GM13976 (cell line): ENCODE measurements around the gene ATAD3B.
A peak's percentile ranks its signal among the peaks of the same experiment; 100 is the strongest.

Experiments
- DNase-seq: peaks from one replicate; pipeline ENCODE4 v3.0.0; 2012; ENCODE audit warnings: low spot score
- CTCF ChIP-seq: IDR thresholded peaks from 2 replicates; pipeline ENCODE4 v1.5.1; 2012; ENCODE audit warnings: borderline replicate concordance, mild to moderate bottlenecking; ENCODE audit not compliant: insufficient read depth; ENCODE audit errors: extremely low read depth, missing control alignments, control extremely low read depth
- in situ Hi-C: fragments of 300-500 bp; cut with MboI; formaldehyde crosslinking; loops from one replicate; pipeline ENCODE4 v1.12.0; 2022; ENCODE audit warnings: low sequenced_read_pairs, mixed read lengths, inconsistent platforms; ENCODE audit not compliant: unreplicated experiment

ATAD3B gene

DNA sequence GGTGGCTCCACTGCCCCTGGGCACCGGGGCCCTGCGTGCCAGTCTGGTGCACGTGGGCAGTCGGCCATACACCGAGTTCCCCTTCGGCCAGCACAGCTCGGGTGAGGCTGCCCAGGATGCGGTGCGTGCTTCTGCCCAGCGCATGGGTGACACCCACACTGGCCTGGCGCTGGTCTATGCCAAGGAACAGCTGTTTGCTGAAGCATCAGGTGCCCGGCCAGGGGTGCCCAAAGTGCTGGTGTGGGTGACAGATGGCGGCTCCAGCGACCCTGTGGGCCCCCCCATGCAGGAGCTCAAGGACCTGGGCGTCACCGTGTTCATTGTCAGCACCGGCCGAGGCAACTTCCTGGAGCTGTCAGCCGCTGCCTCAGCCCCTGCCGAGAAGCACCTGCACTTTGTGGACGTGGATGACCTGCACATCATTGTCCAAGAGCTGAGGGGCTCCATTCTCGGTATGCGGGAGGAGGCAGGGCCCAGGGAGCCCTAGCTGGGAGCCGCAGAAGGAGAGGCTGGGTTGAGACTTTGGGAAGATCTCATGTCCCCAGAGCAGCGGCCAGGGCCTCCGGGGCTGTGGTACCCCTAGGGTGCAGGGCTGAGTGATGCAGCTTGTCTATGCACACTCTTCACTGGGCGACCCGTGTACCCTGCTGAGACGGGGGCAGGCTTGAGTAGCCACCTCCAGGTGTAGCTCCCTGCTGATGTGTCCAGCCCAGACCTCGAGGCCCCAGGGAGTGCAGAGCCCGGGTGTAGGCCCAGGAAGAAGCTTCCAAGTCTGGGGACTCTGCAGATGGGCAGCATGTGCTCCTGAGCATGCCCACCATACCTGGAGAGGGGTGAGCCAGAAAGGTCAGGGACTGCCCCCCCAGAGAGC lies 34.3 kb upstream of the ATAD3B start:
- no peak for TF ChIP-seq CTCF
- DNase-seq = no peak
- in situ Hi-C loops = no loop called here

DNA sequence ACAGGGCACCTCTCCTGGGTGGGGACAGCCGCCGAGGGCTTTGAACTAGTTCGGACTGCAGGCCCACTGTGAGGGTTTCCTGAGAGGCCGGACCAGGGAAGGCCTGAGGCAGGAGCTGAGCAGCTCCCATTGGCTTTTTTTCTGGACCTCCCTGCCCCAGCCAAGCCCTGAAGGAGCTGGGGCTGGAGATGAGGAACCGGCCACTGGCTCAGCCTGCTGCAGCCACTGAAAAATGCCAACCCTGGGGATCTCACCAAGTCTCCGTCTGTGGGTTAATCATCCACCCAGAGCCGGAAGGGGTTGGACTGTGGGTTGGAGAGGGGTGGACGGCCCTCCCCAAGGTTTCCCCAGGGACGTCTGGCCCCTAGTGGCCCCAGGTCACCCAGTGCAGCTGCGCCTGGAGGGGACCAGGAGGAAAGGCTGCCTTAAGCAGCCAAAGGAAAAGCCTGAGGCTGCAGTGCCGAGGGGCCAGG lies 33.6 kb upstream of the ATAD3B start:
- TF ChIP-seq CTCF = no peak
- in situ Hi-C loops = no loop called here
- DNase-seq = no peak

DNA sequence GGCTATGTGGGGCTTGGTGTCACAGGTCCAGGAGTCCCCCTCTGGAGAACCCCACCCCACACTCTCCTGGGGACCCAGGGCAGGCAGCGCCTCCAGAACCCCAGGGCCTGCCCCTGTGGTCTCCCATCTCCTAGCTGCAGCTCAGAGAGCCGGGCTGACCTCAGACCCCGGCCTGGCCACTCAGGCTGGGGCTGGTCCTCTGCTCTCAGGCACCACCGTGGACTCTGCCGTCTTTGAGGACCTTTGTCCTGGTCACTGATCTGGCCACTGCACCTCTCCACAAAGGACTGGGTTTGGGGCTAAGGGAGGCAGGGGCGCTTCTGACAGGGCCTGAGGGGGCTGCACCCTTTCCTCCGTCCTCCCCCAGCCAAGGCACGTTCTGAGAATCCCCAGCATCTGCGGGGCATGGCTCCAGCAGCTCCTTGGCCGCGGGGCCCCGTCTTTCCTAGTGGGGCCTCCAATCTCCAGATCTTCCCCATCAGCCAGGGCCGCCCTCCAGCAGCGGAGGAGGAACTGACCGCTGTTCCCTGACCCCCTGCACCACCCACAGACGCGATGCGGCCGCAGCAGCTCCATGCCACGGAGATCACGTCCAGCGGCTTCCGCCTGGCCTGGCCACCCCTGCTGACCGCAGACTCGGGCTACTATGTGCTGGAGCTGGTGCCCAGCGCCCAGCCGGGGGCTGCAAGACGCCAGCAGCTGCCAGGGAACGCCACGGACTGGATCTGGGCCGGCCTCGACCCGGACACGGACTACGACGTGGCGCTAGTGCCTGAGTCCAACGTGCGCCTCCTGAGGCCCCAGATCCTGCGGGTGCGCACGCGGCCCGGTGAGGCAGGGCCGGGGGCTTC lies 32.8 kb upstream of the ATAD3B start:
- no peak for TF ChIP-seq CTCF
- in situ Hi-C loops = no loop called here
- DNase-seq = peak; percentile 36

- TF ChIP-seq CTCF = no peak
- DNase-seq = no peak
- in situ Hi-C loops = no loop called here
These were observed 31.9 kb upstream of the ATAD3B start for GRCh38 chr1:1439546-1440261.

GRCh38 chr1:1440262-1441001 lies 31.1 kb upstream of the ATAD3B start:
- in situ Hi-C loops = no loop called here
- no peak for DNase-seq
- no peak for TF ChIP-seq CTCF
